Liver (tissue), 9 donors: ENCODE results near the gene CDC42BPA. TPM values are rescaled to one million over a fixed set of nuclear protein-coding genes. Genes with fewer than 3 reads are reported as not detected.

Source experiments
- DNase-seq: peaks from one replicate; pipeline ENCODE4 v3.0.0-alpha.2; 2017; ENCODE audit warnings: low spot score
- H3K27ac ChIP-seq, 2 donors: one replicate each; pipeline ENCODE4 v1.7.0; 2013; ENCODE audit warnings: inconsistent platforms in 2 of 2, low read length in 2 of 2, control low read depth in 1 of 2, low read depth in 1 of 2, mild to moderate bottlenecking in 1 of 2
- H3K27me3 ChIP-seq, 4 donors: one replicate each; pipeline versions ENCODE4 v1.6.1 to v1.7.0; 2013; ENCODE audit warnings: low read length in 3 of 4, inconsistent platforms in 1 of 4, mild to moderate bottlenecking in 1 of 4, moderate library complexity in 1 of 4; ENCODE audit not compliant: control insufficient read depth in 4 of 4, insufficient read depth in 4 of 4
- H3K36me3 ChIP-seq, 4 donors: one replicate each; pipeline versions ENCODE4 v1.6.1 to v1.7.0; 2013; ENCODE audit warnings: low read length in 3 of 4, mild to moderate bottlenecking in 3 of 4, low read depth in 1 of 4, moderate library complexity in 1 of 4; ENCODE audit not compliant: control insufficient read depth in 4 of 4, insufficient read depth in 3 of 4
- H3K4me1 ChIP-seq, 4 donors: one replicate each; pipeline versions ENCODE4 v1.6.1 to v1.7.0; 2013; ENCODE audit warnings: low read length in 3 of 4, mild to moderate bottlenecking in 3 of 4, moderate library complexity in 1 of 4; ENCODE audit not compliant: control insufficient read depth in 4 of 4, insufficient read depth in 4 of 4
- H3K4me3 ChIP-seq, 3 donors: one replicate each; pipeline versions ENCODE4 v1.6.1 to v1.7.0; 2013; ENCODE audit warnings: low read length in 3 of 3, control low read depth in 1 of 3, low read depth in 1 of 3, mild to moderate bottlenecking in 1 of 3
- H3K9ac ChIP-seq, 2 donors: one replicate each; pipeline ENCODE4 v1.7.0; 2013; ENCODE audit warnings: low read length in 2 of 2, mild to moderate bottlenecking in 2 of 2, moderate library complexity in 2 of 2, control low read depth in 1 of 2, low read depth in 1 of 2
- H3K9me3 ChIP-seq, 4 donors: one replicate each; pipeline versions ENCODE4 v1.6.1 to v1.7.0; 2013; ENCODE audit warnings: low read length in 3 of 4; ENCODE audit not compliant: control insufficient read depth in 4 of 4
- EGR1 ChIP-seq, 2 donors: IDR thresholded peaks; 2 replicates each; pipeline ENCODE4 v1.6.1; 2016 to 2018; ENCODE audit warnings: antibody characterized with exemption in 2 of 2, low read depth in 2 of 2
- FOXA1 ChIP-seq: IDR thresholded peaks from 2 replicates; pipeline ENCODE4 v1.6.1; 2016; ENCODE audit warnings: antibody characterized with exemption
- FOXA2 ChIP-seq: IDR thresholded peaks from 2 replicates; pipeline ENCODE4 v1.6.1; 2016; ENCODE audit warnings: antibody characterized with exemption
- GABPA ChIP-seq, 2 donors: IDR thresholded peaks in 1 of 2; conservative IDR thresholded peaks in 1 of 2; 2 replicates each; pipeline ENCODE4 v1.6.1; 2016; ENCODE audit warnings: antibody characterized with exemption in 2 of 2, mild to moderate bottlenecking in 1 of 2, moderate library complexity in 1 of 2
- HNF4A ChIP-seq, 2 donors: conservative IDR thresholded peaks; 2 replicates each; pipeline ENCODE4 v1.6.1; 2016; ENCODE audit warnings: antibody characterized with exemption in 2 of 2, mild to moderate bottlenecking in 2 of 2
- HNF4G ChIP-seq: IDR thresholded peaks from 2 replicates; pipeline ENCODE4 v1.6.1; 2016; ENCODE audit warnings: antibody characterized with exemption
- JUND ChIP-seq, 2 donors: IDR thresholded peaks; 2 replicates each; pipeline ENCODE4 v1.6.1; 2016; ENCODE audit warnings: antibody characterized with exemption in 2 of 2
- MAX ChIP-seq: IDR thresholded peaks from 2 replicates; pipeline ENCODE4 v1.6.1; 2016; ENCODE audit warnings: antibody characterized with exemption
- NR2F2 ChIP-seq: IDR thresholded peaks from 2 replicates; pipeline ENCODE4 v1.6.1; 2016; ENCODE audit warnings: antibody characterized with exemption
- RAD21 ChIP-seq, 2 donors: IDR thresholded peaks; 2 replicates each; pipeline ENCODE4 v1.6.1; 2016; ENCODE audit warnings: antibody characterized with exemption in 2 of 2, mild to moderate bottlenecking in 2 of 2
- RXRA ChIP-seq, 2 donors: IDR thresholded peaks; 2 replicates each; pipeline ENCODE4 v1.6.1; 2017 to 2018; ENCODE audit warnings: antibody characterized with exemption in 2 of 2, mild to moderate bottlenecking in 1 of 2
- SP1 ChIP-seq: IDR thresholded peaks from 2 replicates; pipeline ENCODE4 v1.6.1; 2018; ENCODE audit warnings: antibody characterized with exemption, mild to moderate bottlenecking
- TAF1 ChIP-seq: conservative IDR thresholded peaks from 2 replicates; pipeline ENCODE4 v1.6.1; 2016; ENCODE audit warnings: antibody characterized with exemption, mild to moderate bottlenecking
- YY1 ChIP-seq: IDR thresholded peaks from 2 replicates; pipeline ENCODE4 v1.6.1; 2016; ENCODE audit warnings: antibody characterized with exemption, mild to moderate bottlenecking
- ZBTB33 ChIP-seq: IDR thresholded peaks from 2 replicates; pipeline ENCODE4 v1.6.1; 2016; ENCODE audit warnings: antibody characterized with exemption
- WGBS: extraction: QIAGEN DNeasy Blood & Tissue Kit; methylation state at CpG from one replicate; pipeline ENCODE4 v1.1.7; 2013; 5-methylcytosine and 5-hydroxymethylcytosine counted together
- polyA plus RNA-seq, 2 donors: library from polyadenylated mRNA; stranded (reverse) in 1 of 2; unstranded in 1 of 2; fragments of 200-250 nt in 1 of 2; fragments of >200 nt in 1 of 2; fragmentation: Nextera tagmentation in 1 of 2; extraction: Ambion mirVana in 1 of 2; gene quantifications; one replicate each; pipeline versions ENCODE4 v1.2.1 to v1.2.3, GENCODE V29; 2013 to 2015
- total RNA-seq, 2 donors: library from RNA; depleted of rRNA; stranded (reverse); fragments of >200 nt; gene quantifications; one replicate each; pipeline ENCODE4 v1.2.3, GENCODE V29; 2014
- TF ChIP-seq, protein P1 (sequence below): fragments of 150-350 bp; IDR thresholded peaks from 2 replicates; pipeline ENCODE4 v1.5.1; 2017; ENCODE audit warnings: improper control_type of control experiment, low read depth, low read length; ENCODE audit not compliant: missing input control
- TF ChIP-seq, protein P2 (sequence below): IDR thresholded peaks from 2 replicates; pipeline ENCODE4 v1.6.1; 2016; ENCODE audit warnings: antibody characterized with exemption, mild to moderate bottlenecking
- TF ChIP-seq, protein P3 (sequence below): IDR thresholded peaks from 2 replicates; pipeline ENCODE4 v1.6.1; 2016; ENCODE audit warnings: antibody characterized with exemption
- donor health status: healthy.
- donor health status: healthy.
- donor health status: healthy.
- donor health status: healthy.
- donor health status: healthy.

The CDC42BPA gene
- total and polyA plus RNA-seq, 4 donors, result 5.8 to 39.9 (median 24.3) TPM

DNA sequence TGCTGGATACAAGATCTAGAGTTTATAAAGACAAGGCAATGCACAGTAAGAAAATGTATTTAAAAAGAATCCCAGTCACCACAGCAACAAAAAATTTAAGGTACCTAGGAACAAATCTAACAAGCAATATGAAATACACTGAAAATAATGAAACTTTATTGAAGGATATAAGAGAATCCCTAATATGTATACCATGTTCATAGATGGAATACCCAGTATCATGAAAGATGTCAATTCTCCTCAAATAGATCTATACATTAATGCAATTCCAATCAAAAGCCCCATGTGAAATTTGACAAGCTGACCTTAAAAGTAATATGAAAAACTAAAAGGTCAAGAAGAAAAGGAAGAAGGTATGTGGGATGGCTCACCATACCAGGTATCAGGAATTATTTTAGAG is 269.0 kb downstream of the CDC42BPA start:
- no peak overlapping the region for H3K9ac ChIP-seq
- H3K27me3 ChIP-seq, result no peaks in the 10 kb centered on the region
- H3K9me3 ChIP-seq, result no peaks in the 10 kb centered on the region
- DNase-seq, result no peak
- no peak overlapping the region for H3K4me3 ChIP-seq
- peaks cover 0 to 4% (median 1%) of the 10 kb centered on the region in 4 donors for H3K36me3 ChIP-seq
- H3K4me1 ChIP-seq, result no peaks in the 10 kb centered on the region
- no peak overlapping the region for H3K27ac ChIP-seq
- no peak for TF ChIP-seq RXRA (IDR thresholded peaks at IDR 0.05)
- no peak for TF ChIP-seq RAD21 (IDR thresholded peaks at IDR 0.05)
- no peak for TF ChIP-seq YY1
- no peak for TF ChIP-seq MAX
- TF ChIP-seq FOXA2, result no peak
- no peak for TF ChIP-seq EGR1 (IDR thresholded peaks at IDR 0.05; ENCODE audit: low read depth in 2 of 2)
- no peak for TF ChIP-seq FOXA1
- TF ChIP-seq, protein P1, sequence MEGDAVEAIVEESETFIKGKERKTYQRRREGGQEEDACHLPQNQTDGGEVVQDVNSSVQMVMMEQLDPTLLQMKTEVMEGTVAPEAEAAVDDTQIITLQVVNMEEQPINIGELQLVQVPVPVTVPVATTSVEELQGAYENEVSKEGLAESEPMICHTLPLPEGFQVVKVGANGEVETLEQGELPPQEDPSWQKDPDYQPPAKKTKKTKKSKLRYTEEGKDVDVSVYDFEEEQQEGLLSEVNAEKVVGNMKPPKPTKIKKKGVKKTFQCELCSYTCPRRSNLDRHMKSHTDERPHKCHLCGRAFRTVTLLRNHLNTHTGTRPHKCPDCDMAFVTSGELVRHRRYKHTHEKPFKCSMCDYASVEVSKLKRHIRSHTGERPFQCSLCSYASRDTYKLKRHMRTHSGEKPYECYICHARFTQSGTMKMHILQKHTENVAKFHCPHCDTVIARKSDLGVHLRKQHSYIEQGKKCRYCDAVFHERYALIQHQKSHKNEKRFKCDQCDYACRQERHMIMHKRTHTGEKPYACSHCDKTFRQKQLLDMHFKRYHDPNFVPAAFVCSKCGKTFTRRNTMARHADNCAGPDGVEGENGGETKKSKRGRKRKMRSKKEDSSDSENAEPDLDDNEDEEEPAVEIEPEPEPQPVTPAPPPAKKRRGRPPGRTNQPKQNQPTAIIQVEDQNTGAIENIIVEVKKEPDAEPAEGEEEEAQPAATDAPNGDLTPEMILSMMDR, result no peak
- TF ChIP-seq SP1, result no peak
- TF ChIP-seq ZBTB33, result no peak
- TF ChIP-seq HNF4A (conservative IDR thresholded peaks at IDR 0.05), result no peak
- TF ChIP-seq GABPA (IDR thresholded peaks at IDR 0.05 in 1 of 2, conservative IDR thresholded peaks at IDR 0.05 in 1 of 2), result no peak
- no peak for TF ChIP-seq HNF4G
- TF ChIP-seq TAF1, result no peak
- no peak for TF ChIP-seq NR2F2
- TF ChIP-seq JUND (IDR thresholded peaks at IDR 0.05), result no peak
- TF ChIP-seq, protein P2, sequence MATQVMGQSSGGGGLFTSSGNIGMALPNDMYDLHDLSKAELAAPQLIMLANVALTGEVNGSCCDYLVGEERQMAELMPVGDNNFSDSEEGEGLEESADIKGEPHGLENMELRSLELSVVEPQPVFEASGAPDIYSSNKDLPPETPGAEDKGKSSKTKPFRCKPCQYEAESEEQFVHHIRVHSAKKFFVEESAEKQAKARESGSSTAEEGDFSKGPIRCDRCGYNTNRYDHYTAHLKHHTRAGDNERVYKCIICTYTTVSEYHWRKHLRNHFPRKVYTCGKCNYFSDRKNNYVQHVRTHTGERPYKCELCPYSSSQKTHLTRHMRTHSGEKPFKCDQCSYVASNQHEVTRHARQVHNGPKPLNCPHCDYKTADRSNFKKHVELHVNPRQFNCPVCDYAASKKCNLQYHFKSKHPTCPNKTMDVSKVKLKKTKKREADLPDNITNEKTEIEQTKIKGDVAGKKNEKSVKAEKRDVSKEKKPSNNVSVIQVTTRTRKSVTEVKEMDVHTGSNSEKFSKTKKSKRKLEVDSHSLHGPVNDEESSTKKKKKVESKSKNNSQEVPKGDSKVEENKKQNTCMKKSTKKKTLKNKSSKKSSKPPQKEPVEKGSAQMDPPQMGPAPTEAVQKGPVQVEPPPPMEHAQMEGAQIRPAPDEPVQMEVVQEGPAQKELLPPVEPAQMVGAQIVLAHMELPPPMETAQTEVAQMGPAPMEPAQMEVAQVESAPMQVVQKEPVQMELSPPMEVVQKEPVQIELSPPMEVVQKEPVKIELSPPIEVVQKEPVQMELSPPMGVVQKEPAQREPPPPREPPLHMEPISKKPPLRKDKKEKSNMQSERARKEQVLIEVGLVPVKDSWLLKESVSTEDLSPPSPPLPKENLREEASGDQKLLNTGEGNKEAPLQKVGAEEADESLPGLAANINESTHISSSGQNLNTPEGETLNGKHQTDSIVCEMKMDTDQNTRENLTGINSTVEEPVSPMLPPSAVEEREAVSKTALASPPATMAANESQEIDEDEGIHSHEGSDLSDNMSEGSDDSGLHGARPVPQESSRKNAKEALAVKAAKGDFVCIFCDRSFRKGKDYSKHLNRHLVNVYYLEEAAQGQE, result no peak
- TF ChIP-seq, protein P3, sequence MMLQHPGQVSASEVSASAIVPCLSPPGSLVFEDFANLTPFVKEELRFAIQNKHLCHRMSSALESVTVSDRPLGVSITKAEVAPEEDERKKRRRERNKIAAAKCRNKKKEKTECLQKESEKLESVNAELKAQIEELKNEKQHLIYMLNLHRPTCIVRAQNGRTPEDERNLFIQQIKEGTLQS, result no peak

DNA sequence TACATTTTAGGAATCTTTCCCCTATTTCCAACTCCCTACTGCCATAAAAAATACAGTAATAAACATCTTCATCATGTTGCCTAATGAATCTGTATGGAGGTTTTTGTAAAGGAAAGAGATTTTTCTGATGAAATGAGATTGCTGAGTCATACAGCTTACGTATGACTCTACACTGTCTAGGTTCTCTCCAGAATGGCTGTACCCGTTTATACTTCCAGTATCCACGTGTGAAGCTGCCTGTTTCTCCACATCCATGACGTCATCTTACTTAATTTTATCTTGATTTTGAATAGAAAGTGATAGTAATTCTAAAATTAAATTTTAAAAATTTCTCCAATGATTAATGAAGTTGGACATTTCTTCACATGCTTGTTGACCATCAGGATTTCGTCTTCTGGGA is 274.5 kb downstream of the CDC42BPA start:
- H3K36me3 ChIP-seq, result peaks cover 0 to 3% (median 3%) of the 10 kb centered on the region in 4 donors
- WGBS, result 86% methylated on average over 5 of the region's 5 CpGs
- no peak for TF ChIP-seq ZBTB33
- no peaks in the 10 kb centered on the region for H3K4me1 ChIP-seq
- H3K9ac ChIP-seq, result no peak overlapping the region
- DNase-seq, result no peak
- H3K9me3 ChIP-seq, result no peaks in the 10 kb centered on the region
- no peak overlapping the region for H3K27ac ChIP-seq
- no peak overlapping the region for H3K4me3 ChIP-seq
- H3K27me3 ChIP-seq, result no peaks in the 10 kb centered on the region
